GM12872 (cell line): Measurements from ENCODE around the gene METTL16.

Source experiments
- TF ChIP-seq, protein P1 (sequence below): IDR thresholded peaks from 3 replicates; pipeline ENCODE4 v1.5.1; 2011; ENCODE audit warnings: low read depth, mild to moderate bottlenecking, low read length, moderate library complexity; ENCODE audit not compliant: insufficient read depth

METTL16 gene

GRCh38 chr17:2462481-2462880 lies 49.2 kb downstream of the METTL16 start:
- TF ChIP-seq, protein P1, sequence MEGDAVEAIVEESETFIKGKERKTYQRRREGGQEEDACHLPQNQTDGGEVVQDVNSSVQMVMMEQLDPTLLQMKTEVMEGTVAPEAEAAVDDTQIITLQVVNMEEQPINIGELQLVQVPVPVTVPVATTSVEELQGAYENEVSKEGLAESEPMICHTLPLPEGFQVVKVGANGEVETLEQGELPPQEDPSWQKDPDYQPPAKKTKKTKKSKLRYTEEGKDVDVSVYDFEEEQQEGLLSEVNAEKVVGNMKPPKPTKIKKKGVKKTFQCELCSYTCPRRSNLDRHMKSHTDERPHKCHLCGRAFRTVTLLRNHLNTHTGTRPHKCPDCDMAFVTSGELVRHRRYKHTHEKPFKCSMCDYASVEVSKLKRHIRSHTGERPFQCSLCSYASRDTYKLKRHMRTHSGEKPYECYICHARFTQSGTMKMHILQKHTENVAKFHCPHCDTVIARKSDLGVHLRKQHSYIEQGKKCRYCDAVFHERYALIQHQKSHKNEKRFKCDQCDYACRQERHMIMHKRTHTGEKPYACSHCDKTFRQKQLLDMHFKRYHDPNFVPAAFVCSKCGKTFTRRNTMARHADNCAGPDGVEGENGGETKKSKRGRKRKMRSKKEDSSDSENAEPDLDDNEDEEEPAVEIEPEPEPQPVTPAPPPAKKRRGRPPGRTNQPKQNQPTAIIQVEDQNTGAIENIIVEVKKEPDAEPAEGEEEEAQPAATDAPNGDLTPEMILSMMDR = no peak

DNA sequence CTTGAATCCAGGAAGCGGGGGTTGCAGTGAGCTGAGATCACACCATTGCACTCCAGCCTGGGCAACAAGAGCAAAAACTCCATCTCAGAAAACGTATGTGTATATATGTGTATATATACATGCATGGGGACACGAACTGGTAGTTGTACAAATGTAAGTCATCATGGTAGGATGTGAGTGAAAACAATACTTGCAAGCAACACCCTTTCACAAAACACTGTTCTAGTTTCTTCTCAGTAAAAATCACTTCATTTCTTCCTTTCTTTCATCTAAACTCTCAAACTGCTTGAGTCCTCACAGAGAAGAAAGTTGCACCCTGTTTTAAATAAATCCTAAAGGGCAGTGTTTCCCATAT lies 51.8 kb downstream of the METTL16 start:
- TF ChIP-seq, protein P1 = no peak

DNA sequence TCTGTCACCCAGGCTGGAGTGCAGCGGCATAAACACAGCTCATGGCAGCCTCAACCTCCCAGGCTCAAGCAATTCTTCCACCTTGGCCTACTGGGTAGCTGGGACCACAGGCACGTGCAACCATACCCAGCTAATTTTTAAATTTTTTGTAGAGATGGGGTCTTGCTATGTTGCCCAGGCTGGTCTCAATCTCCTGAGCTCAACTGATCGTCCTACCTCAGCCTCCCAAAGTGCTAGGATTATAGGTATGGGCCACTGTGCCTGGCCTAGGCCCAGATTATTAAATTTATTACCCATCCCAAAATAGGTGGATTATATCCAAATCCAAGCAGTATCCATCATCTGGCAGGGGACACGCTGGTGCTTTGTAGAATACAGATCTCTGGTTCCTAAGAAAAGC lies 53.8 kb downstream of the METTL16 start:
- TF ChIP-seq, protein P1 = no peak

GRCh38 chr17:2456475-2456874 lies 55.2 kb downstream of the METTL16 start:
- TF ChIP-seq, protein P1 = no peak

DNA sequence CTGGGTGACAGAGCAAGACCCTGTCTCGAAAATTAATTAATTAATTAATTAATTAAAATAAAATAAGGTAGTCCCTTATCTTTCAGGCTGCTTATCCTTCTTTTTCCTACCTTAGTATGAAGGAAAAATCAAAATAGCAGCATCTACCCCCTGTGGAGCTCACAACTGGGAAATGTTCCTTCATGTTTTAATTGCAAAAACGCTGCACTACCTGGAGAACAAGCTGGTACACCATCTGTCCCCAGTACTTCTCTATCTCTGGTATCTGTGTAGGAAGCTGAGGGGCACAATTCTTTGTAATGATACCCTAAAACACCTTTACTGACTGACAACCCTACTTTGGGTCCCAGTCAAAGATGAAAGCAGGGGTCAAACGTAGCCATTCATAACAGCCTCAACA lies 55.7 kb downstream of the METTL16 start:
- TF ChIP-seq, protein P1 = no peak

DNA sequence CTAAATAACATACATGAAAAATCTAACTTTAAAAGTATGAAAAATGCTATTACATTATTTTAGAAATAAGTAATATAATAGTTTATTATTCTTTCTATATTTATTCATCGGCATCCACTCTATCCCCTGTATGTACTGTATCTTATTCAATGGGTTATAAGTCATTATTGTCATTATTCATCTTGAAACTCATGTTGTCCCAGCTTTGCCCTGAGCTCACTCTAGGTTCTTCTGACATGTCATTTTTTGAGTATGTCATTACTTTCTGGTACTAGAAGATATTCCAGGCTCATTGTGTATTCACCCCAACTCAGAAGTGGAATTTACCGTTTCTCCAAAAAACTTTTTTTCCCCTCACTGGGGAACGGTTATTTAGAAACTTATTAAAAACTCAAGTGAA lies 57.8 kb downstream of the METTL16 start:
- TF ChIP-seq, protein P1 = no peak

DNA sequence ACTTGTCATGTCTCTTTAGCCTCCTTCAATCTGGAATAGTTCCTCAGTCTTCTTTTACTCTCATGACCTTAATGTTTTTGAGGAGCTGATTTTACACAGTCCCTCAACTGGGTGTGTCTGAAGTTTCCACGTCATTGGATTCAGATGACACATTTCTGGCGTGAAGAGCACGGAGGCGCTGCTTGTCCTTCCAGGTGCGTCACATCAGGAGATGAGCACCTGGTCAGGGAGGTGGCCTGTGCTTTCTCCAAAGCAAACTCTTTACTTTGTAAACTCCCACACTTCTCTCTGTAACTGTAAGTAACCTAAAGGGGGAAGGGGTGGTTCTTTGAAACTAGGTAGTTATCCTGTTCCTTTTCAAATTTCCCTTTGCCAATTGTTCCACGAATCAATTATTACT lies 58.4 kb downstream of the METTL16 start:
- TF ChIP-seq, protein P1 = no peak
